SH-SY5Y (cell line): ENCODE measurements around the gene MTG2.

ENCODE experiments used
- GATA2 ChIP-seq: IDR thresholded peaks from 2 replicates; pipeline ENCODE4 v1.6.1; 2011; ENCODE audit warnings: mild to moderate bottlenecking, low read depth, low read length
- GATA3 ChIP-seq: IDR thresholded peaks from 2 replicates; pipeline ENCODE4 v1.6.1; 2011; ENCODE audit warnings: low read depth, mild to moderate bottlenecking, low read length, moderate library complexity

Gene MTG2

GRCh38 chr20:62230276-62230675 is 47.4 kb downstream of the MTG2 start:
- TF ChIP-seq GATA3 (no peak), GATA2 (no peak)

- TF ChIP-seq GATA2 (no peak), GATA3 (no peak)
Measured at GRCh38 chr20:62230696-62231095, 47.9 kb downstream of the MTG2 start.

- TF ChIP-seq GATA2 (no peak), GATA3 (no peak)
Measured at GRCh38 chr20:62231292-62231691, 48.5 kb downstream of the MTG2 start.

GRCh38 chr20:62232194-62232593 is 49.4 kb downstream of the MTG2 start:
- TF ChIP-seq GATA3 (no peak), GATA2 (peak; percentile 100)

- TF ChIP-seq GATA3, result no peak
- no peak for TF ChIP-seq GATA2
Measured at GRCh38 chr20:62232770-62233645, 50.2 kb downstream of the MTG2 start.

GRCh38 chr20:62233684-62234083 is 50.9 kb downstream of the MTG2 start:
- TF ChIP-seq GATA3 (no peak), GATA2 (no peak)

GRCh38 chr20:62234339-62234738 is 51.5 kb downstream of the MTG2 start:
- TF ChIP-seq GATA2 (no peak), GATA3 (no peak)

- TF ChIP-seq GATA3 (no peak), GATA2 (peak; percentile 95)
Measured at GRCh38 chr20:62235001-62235776, 52.4 kb downstream of the MTG2 start.

GRCh38 chr20:62235777-62236157 is 52.9 kb downstream of the MTG2 start:
- no peak for TF ChIP-seq GATA3
- TF ChIP-seq GATA2, result no peak

GRCh38 chr20:62236200-62236599 is 53.4 kb downstream of the MTG2 start:
- TF ChIP-seq GATA3 (no peak), GATA2 (no peak)

GRCh38 chr20:62236766-62237513 is 54.1 kb downstream of the MTG2 start:
- TF ChIP-seq GATA2, result no peak
- no peak for TF ChIP-seq GATA3

- TF ChIP-seq GATA3, result no peak
Measured at GRCh38 chr20:62237514-62237800, 54.6 kb downstream of the MTG2 start.

GRCh38 chr20:62237801-62238568 is 55.2 kb downstream of the MTG2 start, which contains the start of gene OSBPL2:
OSBPL2 (plus strand) TSS chr20:62238521; CDS start chr20:62256185, 17,664 bp downstream.
- TF ChIP-seq GATA2 (no peak), GATA3 (no peak)

GRCh38 chr20:62238569-62239277 is 55.9 kb downstream of the MTG2 start:
- no peak for TF ChIP-seq GATA3
- TF ChIP-seq GATA2, result no peak
